HL-60 (cell line): ENCODE data around the gene ETV3.

ENCODE experiments used
- DNase-seq, 2 experiments: peaks; one replicate each; pipeline ENCODE4 v3.0.0-alpha.2; 2010 to 2020; ENCODE audit warnings: low read depth in 1 of 2, low spot score in 1 of 2
- H3K27ac ChIP-seq: fragments of 250-450 bp; sonication (Bioruptor Pico); replicated peaks from 2 replicates; pipeline ENCODE4 v1.5.1; 2020; ENCODE audit warnings: mild to moderate bottlenecking, moderate library complexity
- H3K27me3 ChIP-seq: fragments of 250-450 bp; sonication (Bioruptor Pico); 2 replicates; pipeline ENCODE4 v1.5.1; 2021; ENCODE audit warnings: mild to moderate bottlenecking, moderate library complexity; ENCODE audit not compliant: insufficient read depth, poor library complexity, severe bottlenecking
- H3K4me3 ChIP-seq: replicated peaks from 2 replicates; pipeline ENCODE4 v1.5.1; 2011; ENCODE audit warnings: mild to moderate bottlenecking, control low read depth, low read length; ENCODE audit not compliant: insufficient read depth
- GABPA ChIP-seq: IDR thresholded peaks from 2 replicates; pipeline ENCODE4 v1.6.1; 2012; ENCODE audit warnings: low read depth
- POLR2AphosphoS5 ChIP-seq: IDR thresholded peaks from 2 replicates; pipeline ENCODE4 v1.6.1; 2012; ENCODE audit warnings: low read depth
- SPI1 ChIP-seq: IDR thresholded peaks from 2 replicates; pipeline ENCODE4 v1.6.1; 2012; ENCODE audit warnings: low read depth, mild to moderate bottlenecking, borderline replicate concordance
- TF ChIP-seq, protein P1 (sequence below): IDR thresholded peaks from one replicate; pipeline ENCODE4 v1.5.1; 2011; ENCODE audit warnings: low read length, control low read depth, inconsistent platforms; ENCODE audit not compliant: insufficient read depth
- TF ChIP-seq, protein P2 (sequence below): IDR thresholded peaks from 2 replicates; pipeline ENCODE4 v1.6.1; 2012; ENCODE audit warnings: low read depth; ENCODE audit not compliant: insufficient replicate concordance

ETV3 gene

DNA sequence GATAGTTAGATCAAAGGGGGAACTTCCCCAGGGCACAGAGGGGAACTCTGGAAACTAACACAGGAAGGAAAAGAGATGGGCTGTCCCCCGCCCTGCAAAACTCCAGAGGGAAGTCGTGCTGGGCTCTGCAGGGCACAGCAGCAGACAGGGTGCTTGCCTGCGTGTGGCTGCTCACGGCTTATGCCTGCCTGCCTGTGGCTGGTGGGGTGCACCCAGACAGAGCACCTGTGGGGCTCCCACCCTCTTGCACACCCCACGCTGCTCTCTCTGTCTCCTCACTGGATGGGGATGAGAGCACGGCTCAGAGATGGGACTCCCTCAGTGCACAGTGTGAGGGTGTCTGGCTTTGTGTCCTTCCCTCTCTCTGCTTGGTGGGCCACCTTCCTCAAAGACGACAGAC lies 25.1 kb downstream of the ETV3 start:
- Histone ChIP-seq H3K27me3 (peaks cover 9% of the 10 kb centered on the region), H3K4me3 (no peak overlapping the region), H3K27ac (no peak overlapping the region)
- DNase-seq: no peak
- TF ChIP-seq, protein P1, sequence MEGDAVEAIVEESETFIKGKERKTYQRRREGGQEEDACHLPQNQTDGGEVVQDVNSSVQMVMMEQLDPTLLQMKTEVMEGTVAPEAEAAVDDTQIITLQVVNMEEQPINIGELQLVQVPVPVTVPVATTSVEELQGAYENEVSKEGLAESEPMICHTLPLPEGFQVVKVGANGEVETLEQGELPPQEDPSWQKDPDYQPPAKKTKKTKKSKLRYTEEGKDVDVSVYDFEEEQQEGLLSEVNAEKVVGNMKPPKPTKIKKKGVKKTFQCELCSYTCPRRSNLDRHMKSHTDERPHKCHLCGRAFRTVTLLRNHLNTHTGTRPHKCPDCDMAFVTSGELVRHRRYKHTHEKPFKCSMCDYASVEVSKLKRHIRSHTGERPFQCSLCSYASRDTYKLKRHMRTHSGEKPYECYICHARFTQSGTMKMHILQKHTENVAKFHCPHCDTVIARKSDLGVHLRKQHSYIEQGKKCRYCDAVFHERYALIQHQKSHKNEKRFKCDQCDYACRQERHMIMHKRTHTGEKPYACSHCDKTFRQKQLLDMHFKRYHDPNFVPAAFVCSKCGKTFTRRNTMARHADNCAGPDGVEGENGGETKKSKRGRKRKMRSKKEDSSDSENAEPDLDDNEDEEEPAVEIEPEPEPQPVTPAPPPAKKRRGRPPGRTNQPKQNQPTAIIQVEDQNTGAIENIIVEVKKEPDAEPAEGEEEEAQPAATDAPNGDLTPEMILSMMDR: no peak
- TF ChIP-seq SPI1 (no peak), POLR2AphosphoS5 (no peak), GABPA (no peak)
- TF ChIP-seq, protein P2, sequence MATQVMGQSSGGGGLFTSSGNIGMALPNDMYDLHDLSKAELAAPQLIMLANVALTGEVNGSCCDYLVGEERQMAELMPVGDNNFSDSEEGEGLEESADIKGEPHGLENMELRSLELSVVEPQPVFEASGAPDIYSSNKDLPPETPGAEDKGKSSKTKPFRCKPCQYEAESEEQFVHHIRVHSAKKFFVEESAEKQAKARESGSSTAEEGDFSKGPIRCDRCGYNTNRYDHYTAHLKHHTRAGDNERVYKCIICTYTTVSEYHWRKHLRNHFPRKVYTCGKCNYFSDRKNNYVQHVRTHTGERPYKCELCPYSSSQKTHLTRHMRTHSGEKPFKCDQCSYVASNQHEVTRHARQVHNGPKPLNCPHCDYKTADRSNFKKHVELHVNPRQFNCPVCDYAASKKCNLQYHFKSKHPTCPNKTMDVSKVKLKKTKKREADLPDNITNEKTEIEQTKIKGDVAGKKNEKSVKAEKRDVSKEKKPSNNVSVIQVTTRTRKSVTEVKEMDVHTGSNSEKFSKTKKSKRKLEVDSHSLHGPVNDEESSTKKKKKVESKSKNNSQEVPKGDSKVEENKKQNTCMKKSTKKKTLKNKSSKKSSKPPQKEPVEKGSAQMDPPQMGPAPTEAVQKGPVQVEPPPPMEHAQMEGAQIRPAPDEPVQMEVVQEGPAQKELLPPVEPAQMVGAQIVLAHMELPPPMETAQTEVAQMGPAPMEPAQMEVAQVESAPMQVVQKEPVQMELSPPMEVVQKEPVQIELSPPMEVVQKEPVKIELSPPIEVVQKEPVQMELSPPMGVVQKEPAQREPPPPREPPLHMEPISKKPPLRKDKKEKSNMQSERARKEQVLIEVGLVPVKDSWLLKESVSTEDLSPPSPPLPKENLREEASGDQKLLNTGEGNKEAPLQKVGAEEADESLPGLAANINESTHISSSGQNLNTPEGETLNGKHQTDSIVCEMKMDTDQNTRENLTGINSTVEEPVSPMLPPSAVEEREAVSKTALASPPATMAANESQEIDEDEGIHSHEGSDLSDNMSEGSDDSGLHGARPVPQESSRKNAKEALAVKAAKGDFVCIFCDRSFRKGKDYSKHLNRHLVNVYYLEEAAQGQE: no peak

- peaks cover 14% of the 10 kb centered on the region for H3K27me3 ChIP-seq
- DNase-seq: no peak
- H3K27ac ChIP-seq: no peak overlapping the region
- TF ChIP-seq POLR2AphosphoS5: no peak
- no peak for TF ChIP-seq SPI1
- TF ChIP-seq, protein P2: no peak
- TF ChIP-seq GABPA: no peak
- TF ChIP-seq, protein P1: no peak
- no peak overlapping the region for H3K4me3 ChIP-seq
These were observed 25.9 kb downstream of the ETV3 start for GRCh38 chr1:157112186-157112867.

DNA sequence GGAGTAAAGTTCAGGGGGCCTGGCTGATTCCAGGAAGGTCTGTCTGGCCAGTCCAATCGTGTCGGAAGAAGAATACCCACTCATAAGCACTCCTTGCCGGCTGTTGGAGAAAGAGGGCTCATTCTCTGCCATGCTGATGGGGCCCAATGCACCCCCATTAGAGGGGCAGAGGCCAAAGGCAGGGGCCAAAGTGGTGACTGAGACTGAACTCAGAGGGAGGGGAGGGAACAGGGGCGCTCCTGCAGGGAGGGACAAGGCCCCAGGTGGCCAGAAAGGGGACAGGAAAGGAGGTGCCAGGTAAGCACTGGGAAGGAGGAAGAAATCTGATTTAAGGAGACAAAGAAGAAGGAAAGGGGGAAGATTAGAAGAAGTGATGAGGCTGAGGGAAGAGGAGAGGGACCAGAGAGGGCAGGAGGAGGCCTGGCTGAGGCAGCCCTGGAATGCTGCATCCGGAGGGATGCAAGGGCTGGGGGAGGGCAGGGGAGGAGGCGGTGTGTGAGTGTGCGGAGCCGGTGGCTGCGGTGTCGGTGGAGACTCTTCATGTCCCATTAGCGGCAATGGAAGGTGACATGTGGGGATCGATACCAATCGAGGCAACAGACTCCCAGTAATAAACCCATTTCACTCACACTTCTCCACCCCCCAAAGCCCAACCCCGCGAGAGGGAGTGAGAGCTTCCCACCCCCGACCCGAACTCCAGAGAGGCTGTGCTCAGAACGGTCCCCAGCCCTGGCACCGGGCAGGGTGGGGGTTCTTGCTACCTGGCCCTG lies 26.6 kb downstream of the ETV3 start:
- Histone ChIP-seq H3K27ac (no peak overlapping the region), H3K4me3 (no peak overlapping the region), H3K27me3 (peaks cover 17% of the 10 kb centered on the region)
- DNase-seq: no peak
- TF ChIP-seq, protein P2: no peak
- TF ChIP-seq, protein P1: no peak
- no peak for TF ChIP-seq GABPA
